ENCODE data around the gene ACYP2.
A peak's percentile ranks its signal among the peaks of the same experiment; 100 is the strongest.

ACYP2 gene

GRCh38 chr2:54329482-54330161 is 214.2 kb downstream of the ACYP2 start:
- no peak for DNase-seq (ENCODE audit: low read depth)

GRCh38 chr2:54330162-54330925 is 214.9 kb downstream of the ACYP2 start:
- peak; percentile 78 for DNase-seq (ENCODE audit: low read depth)

- DNase-seq (ENCODE audit: low read depth) = no peak
Observed at GRCh38 chr2:54330926-54331835, 215.8 kb downstream of the ACYP2 start.

GRCh38 chr2:54332386-54332785 is 217.0 kb downstream of the ACYP2 start:
- peak; percentile 31 for DNase-seq (ENCODE audit: low read depth)

GRCh38 chr2:54336136-54336976 is 220.9 kb downstream of the ACYP2 start:
- DNase-seq (ENCODE audit: low read depth) = peak; percentile 20

- DNase-seq (ENCODE audit: low read depth) = no peak
Observed at GRCh38 chr2:54336977-54337255, 221.5 kb downstream of the ACYP2 start.

- no peak for DNase-seq (ENCODE audit: low read depth)
Observed at GRCh38 chr2:54341656-54342055, 226.2 kb downstream of the ACYP2 start.

GRCh38 chr2:54342603-54343002 is 227.2 kb downstream of the ACYP2 start:
- no peak for DNase-seq (ENCODE audit: low read depth)

GRCh38 chr2:54347622-54348021 is 232.2 kb downstream of the ACYP2 start:
- no peak for DNase-seq (ENCODE audit: low read depth)

GRCh38 chr2:54348646-54349045 is 233.2 kb downstream of the ACYP2 start:
- peak; percentile 50 for DNase-seq (ENCODE audit: low read depth)

GRCh38 chr2:54350426-54350825 is 235.0 kb downstream of the ACYP2 start:
- DNase-seq (ENCODE audit: low read depth) = no peak

- no peak for DNase-seq (ENCODE audit: low read depth)
Observed at GRCh38 chr2:54353216-54353615, 237.8 kb downstream of the ACYP2 start.
